ENCODE data around the gene CALML4. TPM values are rescaled to one million over a fixed set of nuclear protein-coding genes. Genes with fewer than 3 reads are reported as not detected.

The CALML4 gene
- total RNA-seq, 1 experiment from 2014 or later = 12.6 TPM

GRCh38 chr15:68187559-68187958, 17.6 kb downstream of the CALML4 start:
- no peaks in the 10 kb centered on the region for H3K4me1 ChIP-seq (replicated peaks; ENCODE audit: insufficient read depth)
- H3K27me3 ChIP-seq (ENCODE audit: insufficient read depth, low read depth) = no peaks in the 10 kb centered on the region
- intact Hi-C loops (cut with micrococcal nuclease; ENCODE audit: unreplicated experiment) = no loop called here
- BruUV-seq (replicated peaks) = no TSS peak
- no peaks in the 10 kb centered on the region for H3K9me2 ChIP-seq (ENCODE audit: insufficient read depth)
- 0 out of 2 replicates have a peak, but pooled peaks cover 11% of the 10 kb centered on the region for H3K36me3 ChIP-seq (ENCODE audit: low read depth)
- no peak for TF ChIP-seq CTCF (conservative IDR thresholded peaks at IDR 0.05)
- no peak for TF ChIP-seq EZH2 (IDR thresholded peaks at IDR 0.05; ENCODE audit: low read depth)
- no peak for DNase-seq
- H2AFZ ChIP-seq = no peak overlapping the region
- H3K27ac ChIP-seq = no peak overlapping the region
- H3K4me2 ChIP-seq = no peak overlapping the region
- H3K9me3 ChIP-seq (ENCODE audit: insufficient read depth, low read depth) = no peaks in the 10 kb centered on the region
- no peaks in the 10 kb centered on the region for H3F3A ChIP-seq (ENCODE audit: insufficient read depth, low read depth)
- no peak overlapping the region for H3K4me3 ChIP-seq
- POLR2A ChIA-PET (ENCODE audit: unreplicated experiment) = no interaction called here
- CTCF ChIA-PET = no interaction called here
- H4K20me1 ChIP-seq (ENCODE audit: insufficient read depth) = no peaks in the 10 kb centered on the region
- H3K79me2 ChIP-seq (ENCODE audit: low read depth) = no peaks in the 10 kb centered on the region

GRCh38 chr15:68186671-68187397, 18.3 kb downstream of the CALML4 start:
- ChIA-PET POLR2A (ENCODE audit: unreplicated experiment) (interaction anchor here (0.6 to 0.7 kb wide), 2 partner anchors 197 to 1847 kb away, joined by 3 read pairs; no protein-coding TSS in a partner anchor), CTCF (no interaction called here)
- Histone ChIP-seq H3K27me3 (ENCODE audit: insufficient read depth, low read depth) (no peaks in the 10 kb centered on the region), H3K4me3 (no peak overlapping the region), H3K9me2 (ENCODE audit: insufficient read depth) (no peaks in the 10 kb centered on the region), H3K4me1 (replicated peaks; ENCODE audit: insufficient read depth) (no peaks in the 10 kb centered on the region), H3K4me2 (no peak overlapping the region), H3K36me3 (ENCODE audit: low read depth) (0 out of 2 replicates have a peak, but pooled peaks cover 11% of the 10 kb centered on the region), H3K27ac (no peak overlapping the region), H3K9me3 (ENCODE audit: insufficient read depth, low read depth) (no peaks in the 10 kb centered on the region), H2AFZ (no peak overlapping the region), H4K20me1 (ENCODE audit: insufficient read depth) (no peaks in the 10 kb centered on the region), H3F3A (ENCODE audit: insufficient read depth, low read depth) (no peaks in the 10 kb centered on the region), H3K79me2 (ENCODE audit: low read depth) (no peaks in the 10 kb centered on the region)
- DNase-seq = no peak
- intact Hi-C loops (cut with micrococcal nuclease; ENCODE audit: unreplicated experiment) = no loop called here
- BruUV-seq (replicated peaks) = no TSS peak
- TF ChIP-seq EZH2 (IDR thresholded peaks at IDR 0.05; ENCODE audit: low read depth) = no peak
- no peak for TF ChIP-seq CTCF (conservative IDR thresholded peaks at IDR 0.05)

- Histone ChIP-seq H4K20me1 (ENCODE audit: insufficient read depth) (no peaks in the 10 kb centered on the region), H3K9me2 (ENCODE audit: insufficient read depth) (no peaks in the 10 kb centered on the region), H2AFZ (no peak overlapping the region), H3K79me2 (ENCODE audit: low read depth) (no peaks in the 10 kb centered on the region), H3K4me1 (replicated peaks; ENCODE audit: insufficient read depth) (no peaks in the 10 kb centered on the region), H3K4me3 (no peak overlapping the region), H3K36me3 (ENCODE audit: low read depth) (peaks cover 13% of the 10 kb centered on the region; the same call in 1 of the 2 replicates), H3F3A (ENCODE audit: insufficient read depth, low read depth) (no peaks in the 10 kb centered on the region), H3K27ac (no peak overlapping the region), H3K4me2 (no peak overlapping the region), H3K27me3 (ENCODE audit: insufficient read depth, low read depth) (no peaks in the 10 kb centered on the region), H3K9me3 (ENCODE audit: insufficient read depth, low read depth) (no peaks in the 10 kb centered on the region)
- intact Hi-C loops (cut with micrococcal nuclease; ENCODE audit: unreplicated experiment) = no loop called here
- ChIA-PET POLR2A (ENCODE audit: unreplicated experiment) (interaction anchor here (0.6 kb wide), 1 partner anchor 585 kb away, joined by 11 read pairs; no protein-coding TSS in a partner anchor), CTCF (interaction anchor here (0.5 kb wide), 1 partner anchor 29 kb away, joined by 20 read pairs; no protein-coding TSS in a partner anchor)
- BruUV-seq (replicated peaks) = no TSS peak
- TF ChIP-seq EZH2 (IDR thresholded peaks at IDR 0.05; ENCODE audit: low read depth) = no peak
- TF ChIP-seq CTCF (conservative IDR thresholded peaks at IDR 0.05) = no peak
- no peak for DNase-seq
These were observed 20.3 kb downstream of the CALML4 start for GRCh38 chr15:68184616-68185480.
